ENCODE measurements around the gene PPP2R5C. TPM values are rescaled to one million over a fixed set of nuclear protein-coding genes. Genes with fewer than 3 reads are reported as not detected.

PPP2R5C gene
- total and polyA plus RNA-seq, 9 of the 15 experiments (the other 6 are each of a cell fraction or from before 2014, with no cell fraction given): 284 to 617 (median 395) TPM

GRCh38 chr14:101906645-101907044, 145.1 kb downstream of the PPP2R5C start:
- no peaks in the 10 kb centered on the region for H3K9me1 ChIP-seq (ENCODE audit: control insufficient read depth, insufficient read depth, low read length)
- intact Hi-C loops (cut with micrococcal nuclease) (no loop called here), in situ Hi-C loops (cut with MboI) (no loop called here)
- 0 out of 4 replicates have a peak overlapping the region, but pooled peaks of 1 of the 2 experiments have one; percentile 35 for H3K9ac ChIP-seq (ENCODE audit: insufficient read depth in 1 of 2, low read depth in 2 of 2, low read length in 2 of 2)
- no peak overlapping the region for H3K27ac ChIP-seq (ENCODE audit: extremely low read depth, low read depth, low read length)
- no peak overlapping the region for H3K4me2 ChIP-seq (ENCODE audit: insufficient read depth, low read length)
- no peaks in the 10 kb centered on the region for H3K9me3 ChIP-seq (replicated peaks; ENCODE audit: control insufficient read depth, insufficient read depth, low read depth, low read length)
- H3K4me1 ChIP-seq (replicated peaks in 1 of 2; ENCODE audit: control insufficient read depth in 2 of 2, insufficient read depth in 2 of 2, low read length in 2 of 2): peaks cover 0 to 3% of the 10 kb centered on the region in 2 experiments; a peak in 1 of 5 replicates
- H3K79me2 ChIP-seq (ENCODE audit: control insufficient read depth, insufficient read depth, low read length): no peaks in the 10 kb centered on the region
- no peak overlapping the region for H3K4me3 ChIP-seq
- ChIA-PET POLR2A (no interaction called here), CTCF (ENCODE audit: low intra/inter-chr PET ratio) (no interaction called here)
- WGBS (ENCODE audit: insufficient coverage, low coverage, missing lambda C conversion rate): 96% methylated on average over 6 of the region's 7 CpGs
- H2AFZ ChIP-seq (ENCODE audit: low read depth, low read length): no peak overlapping the region
- H3K27me3 ChIP-seq (ENCODE audit: control insufficient read depth in 2 of 2, insufficient read depth in 2 of 2, low read length in 2 of 2): no peaks in the 10 kb centered on the region
- H4K20me1 ChIP-seq (replicated peaks; ENCODE audit: control insufficient read depth, insufficient read depth, low read length): no peaks in the 10 kb centered on the region
- DNase-seq (ENCODE audit: extremely low read depth in 1 of 4, low spot score in 3 of 4): no peak
- no peak for ATAC-seq
- BruUV-seq (replicated peaks): no TSS peak
- TF ChIP-seq NUFIP1 (IDR thresholded peaks at IDR 0.05; ENCODE audit: partially characterized antibody): no peak
- TF ChIP-seq ELK3 (CRISPR knock-in tag; IDR thresholded peaks at IDR 0.05): no peak
- TF ChIP-seq FOXP1 (CRISPR knock-in tag; IDR thresholded peaks at IDR 0.05): no peak
- TF ChIP-seq ZNF398 (CRISPR knock-in tag; IDR thresholded peaks at IDR 0.05): no peak
- TF ChIP-seq CHD4 (IDR thresholded peaks at IDR 0.05; ENCODE audit: insufficient read depth, insufficient replicate concordance, low read depth, low read length, poor library complexity, severe bottlenecking): no peak
- 0 out of 2 replicates have a peak, but pooled peaks have one; percentile 38 for TF ChIP-seq POLR2G (IDR thresholded peaks at IDR 0.05; ENCODE audit: low read depth, low read length)
- H3K36me3 ChIP-seq (ENCODE audit: control insufficient read depth, insufficient read depth, low read length): peaks cover 84% of the 10 kb centered on the region
- no peak for FAIRE-seq
